GM21723 (cell line): ENCODE data around the gene TLR7.

Experiments used
- ATAC-seq: cut with Tn5 transposase; IDR thresholded peaks from one replicate; pipeline ENCODE4 v1.9.1; 2021; ENCODE audit warnings: mild to moderate bottlenecking, moderate library complexity; ENCODE audit not compliant: unreplicated experiment

The TLR7 gene

GRCh38 chrX:12922599-12922919 is 55.7 kb downstream of the TLR7 start:
- ATAC-seq: no peak

- no peak for ATAC-seq
Observed at GRCh38 chrX:12929701-12930100, 62.8 kb downstream of the TLR7 start.

GRCh38 chrX:12930150-12930549 is 63.3 kb downstream of the TLR7 start:
- ATAC-seq: no peak

GRCh38 chrX:12932244-12932643 is 65.4 kb downstream of the TLR7 start:
- ATAC-seq: no peak

DNA sequence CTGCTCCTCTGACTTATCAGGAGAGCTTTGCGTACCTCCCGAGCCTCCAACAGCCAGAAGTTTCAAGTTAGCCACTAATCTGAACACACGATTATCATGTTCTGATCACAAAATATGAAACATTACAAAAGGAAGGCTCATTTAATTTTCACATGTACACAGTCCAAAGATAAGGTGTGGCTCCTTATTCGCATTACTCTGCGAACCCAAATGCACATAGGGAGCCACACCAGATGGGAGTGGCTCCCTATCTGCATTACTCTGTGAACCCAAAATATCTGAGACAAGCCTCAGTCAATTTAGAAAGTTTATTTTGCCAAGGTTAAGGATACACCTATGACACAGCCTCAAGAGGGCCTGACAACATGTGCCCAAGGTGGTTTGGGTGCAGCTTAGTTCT is 68.0 kb downstream of the TLR7 start:
- no peak for ATAC-seq

DNA sequence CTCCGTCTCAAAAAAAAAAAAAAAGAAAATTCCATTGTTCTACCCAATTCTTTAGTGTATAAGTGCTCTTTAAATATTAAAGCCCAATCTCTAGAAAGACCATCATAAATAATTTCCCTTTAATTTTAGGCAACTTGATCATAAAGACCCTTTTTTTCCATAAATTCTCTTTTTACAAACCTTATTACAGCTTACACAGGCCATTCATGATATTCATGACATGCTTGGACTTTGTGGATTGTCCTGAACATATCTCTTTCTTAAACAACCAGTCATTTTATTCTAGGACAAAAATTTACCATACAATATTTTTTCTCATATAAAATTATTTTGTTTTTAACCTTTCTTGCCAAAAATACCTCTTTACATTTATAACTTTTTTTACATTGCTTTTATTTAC is 70.1 kb downstream of the TLR7 start:
- no peak for ATAC-seq
